Measurements from ENCODE around the gene MAST3. TPM values are rescaled to one million over a fixed set of nuclear protein-coding genes. Genes with fewer than 3 reads are reported as not detected.
A peak's percentile ranks its signal among the peaks of the same experiment; 100 is the strongest.

MAST3 gene
- total RNA-seq, 1 donor from 2014 or later: 18.4 TPM

DNA sequence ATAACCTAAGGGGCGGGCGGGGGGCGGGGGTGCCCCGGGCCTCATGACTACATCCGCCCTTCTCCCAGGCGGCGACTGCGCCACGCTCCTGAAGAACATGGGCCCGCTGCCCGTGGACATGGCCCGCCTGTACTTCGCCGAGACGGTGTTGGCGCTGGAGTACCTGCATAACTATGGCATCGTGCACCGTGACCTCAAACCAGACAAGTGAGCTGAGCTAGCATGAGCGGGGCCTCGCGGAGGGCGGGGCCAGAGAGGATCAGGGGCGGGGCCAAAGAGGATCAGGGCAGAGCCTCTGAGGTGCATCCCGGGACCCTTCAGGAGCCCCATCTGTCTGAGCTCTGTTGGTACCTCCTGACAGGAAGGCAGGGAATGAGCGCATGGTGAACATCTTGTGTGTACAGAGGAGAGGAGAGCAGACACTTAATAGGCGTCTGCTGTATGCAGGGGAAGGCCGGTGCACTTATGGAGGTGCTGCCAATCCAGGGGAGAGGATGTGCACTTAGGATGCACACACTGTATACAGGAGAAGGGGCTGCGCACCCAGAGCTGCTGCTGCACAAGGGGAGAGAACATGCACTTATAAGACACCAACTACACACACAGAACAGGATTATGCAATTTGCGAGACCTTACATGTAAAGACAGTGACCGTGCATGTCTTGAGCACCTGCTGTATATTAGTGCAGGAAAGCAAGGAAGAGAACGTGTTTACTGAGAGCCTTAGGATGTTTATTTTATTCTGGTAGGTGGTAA is 34.4 kb downstream of the MAST3 start:
- DNase-seq (ENCODE audit: low spot score) (no peak), ATAC-seq (no peak)

- peak; percentile 90 for ATAC-seq
- DNase-seq (ENCODE audit: low spot score): peak; percentile 95
These were observed 38.4 kb downstream of the MAST3 start for GRCh38 chr19:18135712-18136584.

GRCh38 chr19:18137242-18137641 is 39.7 kb downstream of the MAST3 start:
- no peak for ATAC-seq
- DNase-seq (ENCODE audit: low spot score): no peak

GRCh38 chr19:18137657-18138339 is 40.2 kb downstream of the MAST3 start:
- DNase-seq (ENCODE audit: low spot score) (no peak), ATAC-seq (no peak)

DNA sequence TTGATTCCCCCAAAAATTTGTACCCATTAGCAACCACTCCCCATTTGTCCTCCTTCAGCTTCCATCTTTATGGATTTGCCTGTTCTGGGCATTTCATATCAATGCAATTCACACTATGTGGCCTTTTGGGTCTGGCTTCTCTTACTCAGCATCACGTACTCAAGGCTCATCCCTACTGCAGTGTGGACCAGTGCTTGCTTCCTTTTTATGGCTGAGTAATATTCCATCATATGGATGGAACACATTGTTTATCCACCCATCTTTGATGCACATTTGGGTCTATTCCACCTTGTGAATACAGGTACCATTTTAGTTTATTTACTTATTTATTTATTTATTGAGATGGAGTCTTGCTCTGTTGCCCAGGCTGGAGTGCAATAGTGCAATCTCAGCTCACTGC is 42.9 kb downstream of the MAST3 start:
- no peak for ATAC-seq
- no peak for DNase-seq (ENCODE audit: low spot score)

DNA sequence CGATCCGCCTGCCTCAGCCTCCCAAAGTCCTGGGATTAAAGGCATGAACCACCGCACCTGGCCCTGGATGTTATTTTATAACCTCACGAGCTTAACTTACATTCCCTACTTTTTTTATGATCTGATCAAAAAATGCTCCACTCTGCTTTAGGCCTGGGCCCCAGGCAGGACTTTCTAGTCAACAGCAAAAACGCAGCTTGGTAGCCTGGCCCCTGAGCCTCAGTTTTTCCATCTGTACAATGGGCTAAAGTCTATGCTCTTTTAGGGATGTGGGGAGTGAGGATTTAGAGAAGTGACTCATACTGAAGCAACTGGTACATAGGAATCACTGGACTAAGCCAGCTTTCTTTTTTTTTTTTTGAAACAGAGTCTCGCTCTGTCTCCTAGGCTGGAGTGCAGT is 43.5 kb downstream of the MAST3 start:
- DNase-seq (ENCODE audit: low spot score) (no peak), ATAC-seq (no peak)

DNA sequence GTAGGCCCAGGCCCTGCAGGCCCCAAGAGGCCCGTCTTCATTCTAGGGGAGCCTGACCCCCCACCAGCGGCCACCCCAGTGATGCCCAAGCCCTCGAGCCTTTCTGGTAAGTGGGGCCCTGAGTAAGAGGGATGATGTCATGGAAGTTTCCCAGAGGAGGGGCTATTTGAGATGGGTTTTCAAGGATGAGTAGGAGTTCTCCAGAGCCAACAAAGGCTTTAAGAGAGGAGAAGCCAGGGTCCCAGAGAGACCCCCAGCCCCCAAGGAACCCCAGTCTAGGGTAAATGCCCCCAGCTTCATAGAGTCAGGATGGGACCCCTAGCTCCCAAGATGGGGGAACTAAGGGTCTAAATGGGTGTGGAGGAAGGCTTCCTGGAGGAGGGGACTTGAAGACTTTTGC is 46.3 kb downstream of the MAST3 start:
- ATAC-seq: no peak
- DNase-seq (ENCODE audit: low spot score): no peak

- no peak for DNase-seq (ENCODE audit: low spot score)
These were observed 46.8 kb downstream of the MAST3 start for GRCh38 chr19:18144361-18144760.

DNA sequence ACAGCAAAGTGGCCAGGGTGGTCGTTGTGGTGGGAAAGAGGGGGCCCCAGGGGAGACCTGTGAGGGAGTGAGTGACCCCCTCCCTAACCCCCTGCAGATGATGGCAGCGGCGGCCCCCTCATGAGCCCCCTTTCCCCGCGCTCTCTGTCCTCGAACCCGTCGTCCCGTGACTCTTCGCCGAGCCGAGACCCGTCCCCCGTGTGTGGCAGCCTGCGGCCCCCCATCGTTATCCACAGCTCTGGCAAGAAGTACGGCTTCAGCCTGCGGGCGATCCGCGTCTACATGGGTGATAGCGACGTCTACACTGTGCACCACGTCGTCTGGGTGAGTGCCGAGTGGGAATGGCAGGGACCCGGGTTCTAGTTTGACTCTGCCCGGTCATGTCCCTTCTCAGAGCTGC is 47.3 kb downstream of the MAST3 start:
- DNase-seq (ENCODE audit: low spot score) (no peak), ATAC-seq (no peak)

More at GRCh38 chr19:18144361-18144760, 46.8 kb downstream of the MAST3 start:
- ATAC-seq: no peak

DNA sequence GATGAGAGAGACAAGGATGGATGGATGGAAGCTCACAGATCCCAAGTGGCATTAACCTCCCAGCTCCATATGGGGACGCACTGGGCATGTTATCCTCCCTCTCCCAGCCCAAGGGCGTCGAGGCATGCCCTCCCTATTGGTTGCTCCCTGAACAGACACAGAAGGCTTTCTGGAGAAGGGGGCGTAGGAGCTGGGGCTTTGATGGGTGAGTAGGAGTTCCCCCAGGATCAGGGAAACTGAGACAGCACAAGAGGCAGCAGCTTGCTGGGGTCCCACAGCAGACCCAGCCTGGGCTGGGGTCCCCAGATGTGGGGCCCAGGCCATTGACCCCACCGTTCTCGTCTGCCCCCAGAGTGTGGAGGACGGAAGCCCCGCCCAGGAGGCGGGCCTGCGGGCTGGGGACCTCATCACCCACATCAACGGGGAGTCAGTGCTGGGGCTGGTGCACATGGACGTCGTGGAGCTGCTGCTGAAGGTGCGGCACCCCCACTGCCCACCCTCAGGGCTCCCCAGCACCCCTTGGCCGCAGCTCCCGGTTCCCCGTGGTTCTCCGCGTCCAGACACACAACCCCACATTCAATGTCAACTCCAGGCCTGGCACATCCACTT is 47.9 kb downstream of the MAST3 start:
- DNase-seq (ENCODE audit: low spot score) (no peak), ATAC-seq (no peak)

DNA sequence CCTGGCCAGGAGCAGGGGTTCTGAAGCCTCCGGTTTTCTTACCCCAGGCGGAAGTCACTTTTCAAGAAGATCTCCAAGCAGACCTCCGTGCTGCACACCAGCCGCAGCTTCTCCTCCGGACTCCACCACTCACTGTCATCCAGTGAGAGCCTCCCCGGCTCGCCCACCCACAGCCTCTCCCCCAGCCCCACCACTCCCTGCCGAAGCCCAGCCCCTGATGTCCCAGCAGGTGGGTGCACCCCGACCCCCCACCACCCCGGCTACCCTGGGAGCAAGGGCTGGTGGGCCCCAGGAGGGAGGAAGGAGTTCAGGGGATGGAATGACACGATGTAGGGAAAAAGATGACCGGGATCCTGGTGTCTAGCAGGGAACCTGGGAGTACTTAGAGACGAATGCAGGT is 49.8 kb downstream of the MAST3 start:
- ATAC-seq: no peak
- DNase-seq (ENCODE audit: low spot score): no peak

DNA sequence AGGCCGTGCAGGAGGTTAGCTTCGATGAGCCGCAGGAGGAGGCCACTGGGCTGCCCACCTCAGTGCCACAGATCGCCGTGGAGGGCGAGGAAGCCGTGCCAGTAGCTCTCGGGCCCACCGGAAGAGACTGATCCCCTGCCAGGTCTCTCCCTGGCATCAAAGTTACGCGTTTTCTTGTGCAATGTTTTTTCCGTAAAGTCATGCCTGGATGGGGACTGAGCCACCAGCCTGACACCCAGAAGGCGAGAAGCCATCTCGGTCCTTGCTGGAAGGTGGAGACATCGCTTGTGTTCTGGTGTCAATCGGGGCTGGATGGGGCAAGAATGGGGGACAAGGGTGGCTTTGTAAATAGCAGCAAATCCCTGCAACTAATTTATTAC is 52.0 kb downstream of the MAST3 start:
- DNase-seq (ENCODE audit: low spot score) (no peak), ATAC-seq (no peak)

GRCh38 chr19:18150776-18151624 is 53.4 kb downstream of the MAST3 start:
- peak; percentile 51 for DNase-seq (ENCODE audit: low spot score)
- no peak for ATAC-seq

DNA sequence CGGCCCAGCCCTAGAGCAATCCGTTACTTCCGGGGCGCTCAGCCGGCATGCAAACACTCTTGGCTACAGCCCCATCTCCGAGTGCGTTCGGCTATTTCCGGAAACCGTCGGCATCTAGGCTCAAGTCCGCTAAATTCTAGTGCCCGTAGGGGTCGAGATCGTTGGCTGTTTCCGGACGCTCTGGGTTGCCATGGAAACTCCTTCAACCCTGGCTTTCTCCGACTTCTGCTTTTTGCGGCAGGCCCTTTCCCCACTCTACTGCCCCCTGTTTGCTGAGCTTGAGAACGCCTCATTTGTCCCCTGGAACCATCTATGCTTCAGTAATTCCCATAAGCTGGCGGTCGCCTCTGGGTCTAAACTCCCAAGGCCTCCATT is 54.9 kb downstream of the MAST3 start:
- peak; percentile 71 for ATAC-seq
- peak; percentile 98 for DNase-seq (ENCODE audit: low spot score)

- ATAC-seq (peak; percentile 79), DNase-seq (ENCODE audit: low spot score) (peak; percentile 100)
These were observed 55.4 kb downstream of the MAST3 start, which contains the start of gene PIK3R2 for GRCh38 chr19:18152817-18153555. Gene PIK3R2, plus strand, starts transcription at chr19:18153163. Its CDS starts 2,717 bp downstream, at chr19:18155880.

- DNase-seq (ENCODE audit: low spot score) (peak; percentile 58), ATAC-seq (no peak)
These were observed 56.1 kb downstream of the MAST3 start for GRCh38 chr19:18153556-18154134.

DNA sequence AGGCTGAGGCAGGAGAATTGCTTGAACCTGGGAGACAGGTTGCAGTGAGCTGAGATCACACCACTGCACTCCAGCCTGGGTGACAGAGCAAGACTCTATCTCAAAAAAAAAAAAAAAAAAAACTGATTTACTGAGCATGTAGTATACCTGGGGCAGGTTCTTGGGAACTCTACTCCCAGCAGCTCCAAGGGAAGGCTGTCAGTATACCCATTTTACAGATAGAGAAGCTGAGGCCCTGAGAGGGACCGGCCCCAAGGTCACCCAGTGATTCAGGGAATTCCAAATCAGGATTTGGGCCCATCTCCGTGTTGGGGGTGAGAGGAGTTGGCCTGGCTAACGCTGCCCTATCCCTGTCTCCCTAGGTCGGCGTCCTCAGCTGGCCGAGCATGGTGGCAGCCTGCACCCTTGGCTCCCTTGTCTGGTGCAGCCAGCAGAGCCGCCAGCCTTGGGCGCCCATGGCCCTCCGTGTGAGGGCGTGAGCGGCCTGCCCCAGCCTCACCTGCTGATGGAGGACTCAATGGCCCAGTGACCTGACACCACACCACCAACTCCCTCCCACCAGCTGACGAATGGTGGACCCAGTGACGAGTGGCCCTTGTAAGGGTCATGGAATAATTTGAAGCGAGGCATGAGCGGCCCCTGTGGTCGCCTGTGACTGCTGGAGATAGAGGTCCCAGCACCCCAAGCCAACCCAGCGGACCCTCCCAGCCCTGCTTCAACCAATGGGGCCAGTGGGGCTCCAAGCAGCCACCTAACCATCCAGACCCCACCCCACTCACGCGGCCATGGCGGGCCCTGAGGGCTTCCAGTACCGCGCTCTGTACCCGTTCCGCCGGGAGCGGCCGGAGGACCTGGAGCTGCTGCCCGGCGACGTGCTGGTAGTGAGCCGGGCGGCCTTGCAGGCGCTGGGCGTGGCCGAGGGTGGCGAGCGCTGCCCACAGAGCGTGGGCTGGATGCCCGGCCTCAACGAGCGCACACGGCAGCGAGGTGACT is 57.8 kb downstream of the MAST3 start:
- ATAC-seq: no peak
- peak; percentile 53 for DNase-seq (ENCODE audit: low spot score)

GRCh38 chr19:18156268-18156667 is 58.7 kb downstream of the MAST3 start:
- ATAC-seq: no peak
- no peak for DNase-seq (ENCODE audit: low spot score)
